Measurements from ENCODE around the gene DRAM2.

- no peak for TF ChIP-seq CTCF (IDR thresholded peaks at IDR 0.05)
- no peak for TF ChIP-seq POLR2A (IDR thresholded peaks at IDR 0.05)
Observed at GRCh38 chr1:111182052-111182451, 42.2 kb upstream of the DRAM2 start.

Data from tibial nerve (tissue), 3 donors.